NCI-H2029 (cell line): Measurements from ENCODE around the gene STON1.
A peak's percentile ranks its signal among the peaks of the same experiment; 100 is the strongest.
"Not testable (repeated sequence)": the region's sequence is repeated elsewhere in the genome, so short reads cannot be mapped to it uniquely, and the experiment has no call there.

Experiments
- DNase-seq: peaks from one replicate; lab custom pipeline; 2025; lab: John Stamatoyannopoulos, UW

The STON1 gene

GRCh38 chr2:48530033-48530811 lies at the start of gene STON1:
TSS of gene STON1 (plus strand) at chr2:48530154. CDS start at chr2:48580634, 50,480 bp downstream.
- DNase-seq: no peak

- no peak for DNase-seq
These were observed 49.4 kb upstream of the STON1 start for GRCh38 chr2:48480526-48480925.

- DNase-seq: no peak
These were observed 47.6 kb upstream of the STON1 start for GRCh38 chr2:48482313-48482712.

GRCh38 chr2:48482769-48483168 lies 47.2 kb upstream of the STON1 start:
- peak; percentile 49 for DNase-seq

DNA sequence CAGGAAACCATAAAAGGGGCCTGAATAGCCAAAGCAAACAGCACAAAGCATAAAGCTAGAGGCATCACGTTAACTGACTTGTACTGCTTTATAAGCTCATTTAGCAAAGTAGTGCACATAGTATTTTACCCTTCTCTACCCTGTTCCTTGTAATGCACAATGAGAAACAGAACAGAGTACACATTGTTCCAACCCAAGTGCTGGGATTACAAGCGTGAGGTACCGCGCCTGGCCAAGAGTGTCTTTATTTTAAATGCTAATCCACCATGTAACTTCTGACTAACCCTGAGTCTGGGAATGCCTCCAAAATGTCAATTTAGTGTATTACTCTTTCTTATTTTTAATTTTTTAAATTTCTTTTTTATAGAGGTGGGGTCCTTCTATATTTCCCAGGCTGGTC lies 46.4 kb upstream of the STON1 start:
- no peak for DNase-seq

DNA sequence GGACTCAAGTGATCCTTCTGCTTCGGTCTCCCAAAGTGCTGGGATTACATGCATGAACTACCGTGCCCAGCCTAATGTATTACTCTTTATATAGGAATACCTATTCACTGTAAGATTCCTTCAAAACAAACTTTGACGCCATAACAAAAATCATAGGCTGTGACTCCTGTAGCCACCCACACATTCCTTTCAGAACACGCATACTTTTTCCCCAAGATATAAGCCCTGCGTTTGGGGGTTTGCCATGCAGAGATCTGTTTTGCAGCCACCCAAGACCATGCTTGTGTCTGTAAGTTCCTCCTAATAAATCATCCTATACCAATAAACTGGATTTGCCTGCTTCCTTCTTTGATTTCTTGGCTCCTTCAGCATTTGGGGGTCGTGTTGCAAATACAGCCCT lies 46.0 kb upstream of the STON1 start:
- no peak for DNase-seq

- DNase-seq: no peak
These were observed 41.4 kb upstream of the STON1 start for GRCh38 chr2:48488545-48488944.

DNA sequence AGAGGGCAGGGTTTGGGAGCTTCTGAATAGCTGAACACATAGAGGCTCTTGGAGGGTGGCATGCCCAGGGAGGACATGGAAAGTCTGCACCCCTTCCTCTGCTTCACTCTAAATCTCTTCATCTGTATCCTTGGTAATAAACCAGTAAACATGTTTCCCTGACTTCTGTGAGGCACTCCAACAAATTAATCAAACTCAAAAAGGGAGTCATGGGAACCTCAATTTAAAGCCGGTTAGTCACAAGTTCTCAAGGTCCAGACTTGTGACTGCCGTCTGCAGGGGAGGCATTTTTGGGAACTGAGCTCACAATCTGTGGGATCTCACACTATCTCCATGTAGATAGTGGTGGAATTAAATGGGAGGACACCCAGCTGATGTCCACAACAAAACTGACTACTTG lies 33.1 kb upstream of the STON1 start:
- no peak for DNase-seq

- DNase-seq: no peak
These were observed 25.2 kb upstream of the STON1 start for GRCh38 chr2:48504647-48505327.

GRCh38 chr2:48507111-48507510 lies 22.8 kb upstream of the STON1 start:
- DNase-seq: no peak

GRCh38 chr2:48508461-48509124 lies 21.4 kb upstream of the STON1 start:
- DNase-seq: no peak

DNA sequence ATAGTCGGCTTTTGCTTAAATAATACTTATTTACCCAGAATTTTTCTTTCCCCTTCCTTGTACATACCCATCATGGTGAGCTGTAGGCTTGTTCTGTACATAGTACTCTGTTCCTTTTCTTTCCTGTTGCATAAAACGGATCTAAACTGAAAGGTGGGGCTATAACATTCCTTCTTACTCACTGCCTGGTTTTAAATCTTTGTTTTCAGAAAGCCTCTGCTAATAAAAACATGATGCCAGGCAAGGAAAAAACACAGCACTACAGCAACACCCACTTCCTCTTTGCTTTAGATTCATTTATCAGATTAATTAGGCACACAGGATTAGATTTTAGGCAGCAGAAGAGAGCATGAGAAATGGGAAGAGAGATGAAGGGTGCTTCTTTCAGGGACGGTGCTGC lies 19.6 kb upstream of the STON1 start:
- no peak for DNase-seq

DNA sequence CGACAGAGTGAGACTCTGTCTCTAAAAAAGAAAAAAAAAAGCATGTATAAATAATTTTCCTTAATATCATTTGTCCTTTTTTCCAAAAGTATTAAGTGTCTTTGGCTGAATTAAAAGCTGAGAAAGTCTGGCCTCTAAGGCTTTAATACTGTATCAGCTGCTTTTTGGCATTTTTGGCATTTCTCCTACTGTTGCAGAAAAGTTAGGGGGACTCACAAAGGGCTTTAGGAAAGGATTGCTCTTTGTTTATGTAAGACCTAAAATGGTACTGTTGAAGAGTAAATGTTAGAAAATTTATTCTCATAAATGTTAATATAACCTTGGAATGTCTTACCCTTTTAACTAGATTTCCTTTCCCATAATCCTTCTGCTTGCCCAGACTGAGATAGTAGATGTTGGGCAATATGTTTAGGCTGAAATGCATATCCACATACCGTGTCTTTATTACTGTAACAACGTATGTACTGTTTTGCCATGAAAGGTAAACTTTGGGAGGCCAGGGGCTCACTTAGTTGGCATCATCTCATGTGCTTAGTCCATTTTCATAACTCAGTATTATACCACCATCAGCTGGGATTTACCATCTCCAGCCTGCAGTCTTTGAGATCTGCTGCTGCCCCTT lies 18.0 kb upstream of the STON1 start:
- DNase-seq: no peak

DNA sequence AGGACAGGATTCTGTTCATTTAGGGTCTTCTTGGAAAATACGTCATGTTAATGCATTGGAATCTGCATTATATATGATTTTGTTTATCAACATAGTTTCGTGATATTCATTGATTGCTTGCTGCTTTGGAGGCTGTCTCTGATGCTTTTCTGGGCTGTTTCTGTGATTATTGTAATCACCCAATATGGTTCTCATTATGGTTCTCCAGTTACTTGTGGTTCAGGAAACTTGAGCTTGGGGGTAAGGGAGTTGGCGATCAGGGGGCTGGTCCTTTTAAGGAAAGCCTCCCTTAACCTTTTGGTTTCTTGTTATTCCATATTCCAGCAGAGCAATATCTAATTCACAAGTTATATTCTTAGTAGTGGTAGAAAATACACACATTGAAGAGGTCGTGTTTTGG lies 17.4 kb upstream of the STON1 start:
- no peak for DNase-seq

DNA sequence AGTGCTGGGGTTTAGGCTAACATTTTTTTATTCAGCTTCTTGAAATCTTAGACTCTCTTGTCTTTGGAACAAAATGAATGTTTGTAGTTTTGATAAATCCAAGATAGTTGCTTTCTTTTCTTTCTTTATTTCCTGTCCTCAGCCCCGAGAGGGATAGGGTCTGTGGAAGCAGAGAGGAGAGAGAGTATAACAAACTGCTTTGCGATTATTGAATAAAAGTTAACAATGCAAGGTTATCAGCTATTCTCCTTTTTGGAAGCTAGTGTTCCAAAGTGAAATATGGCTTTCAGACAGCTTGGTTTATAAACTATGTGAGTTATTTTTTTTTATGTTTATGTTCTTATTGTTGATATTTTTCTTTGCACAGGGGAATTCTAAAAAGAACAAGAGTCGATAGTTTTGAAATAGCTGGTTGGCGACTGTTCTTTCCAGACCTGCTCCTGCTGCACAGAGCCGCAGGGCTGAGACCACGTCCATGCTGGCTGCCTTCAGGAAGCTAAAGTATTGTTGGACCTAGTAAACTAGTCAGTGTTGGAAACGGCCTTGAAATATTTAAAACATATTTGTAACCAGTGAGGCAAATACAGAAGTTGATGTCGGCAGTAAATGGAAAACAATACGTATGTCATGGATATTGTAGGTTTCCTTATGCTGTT lies 15.5 kb upstream of the STON1 start:
- no peak for DNase-seq

GRCh38 chr2:48515513-48515985 lies 14.4 kb upstream of the STON1 start:
- DNase-seq: no peak

DNA sequence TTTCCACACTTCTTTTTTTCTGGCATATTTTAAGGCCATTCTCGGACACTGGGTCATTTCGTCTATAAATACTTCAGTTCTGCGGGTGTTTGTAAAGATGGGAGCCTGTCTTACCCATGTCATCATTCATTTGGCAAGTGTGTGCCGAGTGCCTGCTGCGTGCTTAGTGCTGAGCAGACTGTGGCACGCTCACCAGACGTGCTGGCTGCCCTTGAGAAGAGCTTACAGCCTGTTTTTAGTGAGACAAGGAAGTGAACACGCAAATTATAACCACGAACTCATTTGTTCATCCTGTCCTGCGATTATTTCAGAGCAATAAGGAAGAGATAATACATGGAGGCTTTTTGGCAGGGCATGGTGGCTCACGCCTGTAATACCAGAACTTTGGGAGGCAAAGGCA lies 10.4 kb upstream of the STON1 start:
- no peak for DNase-seq

GRCh38 chr2:48524756-48525155 lies 5.2 kb upstream of the STON1 start:
- DNase-seq: not testable (repeated sequence)

GRCh38 chr2:48525269-48525943 lies 4.5 kb upstream of the STON1 start:
- DNase-seq: no peak

GRCh38 chr2:48527226-48527885 lies 2.6 kb upstream of the STON1 start:
- DNase-seq: no peak

DNA sequence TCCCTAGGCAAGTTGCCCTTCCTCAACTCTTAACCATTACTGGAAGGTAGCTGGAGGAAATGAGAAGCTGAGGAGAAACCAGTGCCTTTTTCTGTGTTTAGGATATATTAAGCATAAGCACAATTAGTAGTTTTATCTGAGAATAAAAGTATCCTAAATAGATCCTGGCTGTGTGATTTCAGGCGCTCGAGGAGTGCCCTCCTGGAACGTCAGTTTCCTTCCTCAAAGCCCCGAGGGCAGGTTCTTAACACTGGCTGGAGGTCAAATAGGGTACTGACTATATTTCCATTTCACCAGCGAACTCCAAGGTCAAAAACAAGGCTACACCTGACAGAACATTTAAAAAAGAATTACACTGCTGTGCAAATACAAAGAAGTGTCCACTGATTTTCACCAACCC lies 1.5 kb upstream of the STON1 start:
- no peak for DNase-seq
